Calu3 (cell line): Measurements from ENCODE around the gene UROD. TPM values are rescaled to one million over a fixed set of nuclear protein-coding genes. Genes with fewer than 3 reads are reported as not detected.

ENCODE experiments used
- BruUV-seq: library from RNA; stranded (reverse); fragments of 400-500 nt; replicated peaks from 2 replicates; lab custom pipeline; 2021; lab: Mats Ljungman, UMichigan
- CTCF ChIA-PET: fragments of 300-600 bp; sonication (Branson Sonifier 250); formaldehyde crosslinking; loops from one replicate; lab custom pipeline; 2022; ENCODE audit warnings: antibody characterized with exemption; lab: Charles Lee
- DNase-seq: peaks from one replicate; pipeline ENCODE4 v3.0.0; 2022
- H3K27ac Mint-ChIP-seq: one replicate; pipeline ENCODE4 v1.8.0; 2022; ENCODE audit warnings: mixed read lengths; ENCODE audit not compliant: unreplicated experiment
- H3K27me3 Mint-ChIP-seq: one replicate; pipeline ENCODE4 v1.8.0; 2022; ENCODE audit warnings: mixed read lengths; ENCODE audit not compliant: unreplicated experiment
- H3K36me3 Mint-ChIP-seq: one replicate; pipeline ENCODE4 v1.8.0; 2022; ENCODE audit warnings: mild to moderate bottlenecking, moderate library complexity, mixed read lengths; ENCODE audit not compliant: insufficient read depth, unreplicated experiment
- H3K4me1 Mint-ChIP-seq: one replicate; pipeline ENCODE4 v1.8.0; 2022; ENCODE audit warnings: mild to moderate bottlenecking, low read depth, mixed read lengths; ENCODE audit not compliant: unreplicated experiment
- H3K4me3 Mint-ChIP-seq: one replicate; pipeline ENCODE4 v1.8.0; 2022; ENCODE audit warnings: mild to moderate bottlenecking, low read depth, moderate library complexity, mixed read lengths; ENCODE audit not compliant: unreplicated experiment
- H3K9me3 Mint-ChIP-seq: one replicate; pipeline ENCODE4 v1.8.0; 2022; ENCODE audit warnings: low read depth, mixed read lengths; ENCODE audit not compliant: unreplicated experiment
- intact Hi-C: fragments of 100-400 bp; cut with micrococcal nuclease; formaldehyde crosslinking; loops from one replicate; pipeline ENCODE4 v1.10.0; 2022; ENCODE audit not compliant: unreplicated experiment
- total RNA-seq: library from RNA; stranded (reverse); gene quantifications from 2 replicates; pipeline ENCODE4 v1.2.3, GENCODE V29; 2022
- TF ChIP-seq, protein P1 (sequence below): fragments of 200-600 bp; IDR thresholded peaks from one replicate; pipeline ENCODE4 v1.8.0; 2022; ENCODE audit warnings: antibody characterized with exemption; ENCODE audit not compliant: unreplicated experiment

Gene UROD
- total RNA-seq, 1 experiment from 2014 or later, result 50.3 TPM

- CTCF ChIA-PET, result no interaction called here
- intact Hi-C loops, result no loop called here
- BruUV-seq, result no TSS peak
- Mint-ChIP-seq H3K4me3 (no peak overlapping the region), H3K9me3 (no peaks in the 10 kb centered on the region), H3K27me3 (no peaks in the 10 kb centered on the region), H3K27ac (no peak overlapping the region), H3K4me1 (no peaks in the 10 kb centered on the region), H3K36me3 (no peaks in the 10 kb centered on the region)
- no peak for DNase-seq
- TF ChIP-seq, protein P1, sequence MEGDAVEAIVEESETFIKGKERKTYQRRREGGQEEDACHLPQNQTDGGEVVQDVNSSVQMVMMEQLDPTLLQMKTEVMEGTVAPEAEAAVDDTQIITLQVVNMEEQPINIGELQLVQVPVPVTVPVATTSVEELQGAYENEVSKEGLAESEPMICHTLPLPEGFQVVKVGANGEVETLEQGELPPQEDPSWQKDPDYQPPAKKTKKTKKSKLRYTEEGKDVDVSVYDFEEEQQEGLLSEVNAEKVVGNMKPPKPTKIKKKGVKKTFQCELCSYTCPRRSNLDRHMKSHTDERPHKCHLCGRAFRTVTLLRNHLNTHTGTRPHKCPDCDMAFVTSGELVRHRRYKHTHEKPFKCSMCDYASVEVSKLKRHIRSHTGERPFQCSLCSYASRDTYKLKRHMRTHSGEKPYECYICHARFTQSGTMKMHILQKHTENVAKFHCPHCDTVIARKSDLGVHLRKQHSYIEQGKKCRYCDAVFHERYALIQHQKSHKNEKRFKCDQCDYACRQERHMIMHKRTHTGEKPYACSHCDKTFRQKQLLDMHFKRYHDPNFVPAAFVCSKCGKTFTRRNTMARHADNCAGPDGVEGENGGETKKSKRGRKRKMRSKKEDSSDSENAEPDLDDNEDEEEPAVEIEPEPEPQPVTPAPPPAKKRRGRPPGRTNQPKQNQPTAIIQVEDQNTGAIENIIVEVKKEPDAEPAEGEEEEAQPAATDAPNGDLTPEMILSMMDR, result no peak
Observed at GRCh38 chr1:45037456-45037855, 25.4 kb downstream of the UROD start.

GRCh38 chr1:45038240-45038639 lies 26.2 kb downstream of the UROD start:
- Mint-ChIP-seq H3K9me3 (no peaks in the 10 kb centered on the region), H3K4me1 (no peaks in the 10 kb centered on the region), H3K4me3 (no peak overlapping the region), H3K27me3 (no peaks in the 10 kb centered on the region), H3K36me3 (no peaks in the 10 kb centered on the region), H3K27ac (no peak overlapping the region)
- BruUV-seq, result no TSS peak
- intact Hi-C loops, result no loop called here
- CTCF ChIA-PET, result no interaction called here
- no peak for DNase-seq
- TF ChIP-seq, protein P1, result no peak

- no peak for DNase-seq
- BruUV-seq, result no TSS peak
- intact Hi-C loops, result no loop called here
- H3K4me1 Mint-ChIP-seq, result no peaks in the 10 kb centered on the region
- no peaks in the 10 kb centered on the region for H3K9me3 Mint-ChIP-seq
- CTCF ChIA-PET, result interaction anchor here (0.6 kb wide), 1 partner anchor 170 kb away, joined by 3 read pairs; no protein-coding TSS in a partner anchor
- TF ChIP-seq, protein P1, result no peak
- H3K27ac Mint-ChIP-seq, result no peak overlapping the region
- H3K36me3 Mint-ChIP-seq, result no peaks in the 10 kb centered on the region
- H3K4me3 Mint-ChIP-seq, result no peak overlapping the region
- no peaks in the 10 kb centered on the region for H3K27me3 Mint-ChIP-seq
Observed at GRCh38 chr1:45038661-45039364, 26.8 kb downstream of the UROD start.

DNA sequence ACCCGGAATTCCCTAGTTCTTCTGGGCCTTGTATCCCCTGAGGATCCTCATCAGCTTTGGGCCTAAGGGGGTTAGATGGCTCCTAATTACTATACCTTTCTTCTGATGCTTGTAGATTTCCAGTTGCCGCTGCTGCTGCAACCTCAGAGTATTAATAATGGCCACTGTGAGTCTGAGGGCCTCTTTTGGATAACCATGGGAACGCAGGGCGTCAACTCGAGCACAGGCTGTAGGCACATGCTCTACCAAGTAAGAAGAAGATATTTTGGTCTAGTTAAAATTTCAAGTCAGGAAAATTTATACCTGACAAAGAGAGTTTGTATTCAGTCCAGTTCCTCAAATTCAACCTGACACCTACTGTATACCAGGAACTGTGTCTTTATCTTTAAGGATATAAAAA lies 28.2 kb downstream of the UROD start:
- CTCF ChIA-PET, result no interaction called here
- no peak for DNase-seq
- H3K9me3 Mint-ChIP-seq, result no peaks in the 10 kb centered on the region
- no peaks in the 10 kb centered on the region for H3K4me1 Mint-ChIP-seq
- H3K27ac Mint-ChIP-seq, result no peak overlapping the region
- BruUV-seq, result no TSS peak
- H3K36me3 Mint-ChIP-seq, result no peaks in the 10 kb centered on the region
- TF ChIP-seq, protein P1, result no peak
- H3K27me3 Mint-ChIP-seq, result no peaks in the 10 kb centered on the region
- no peak overlapping the region for H3K4me3 Mint-ChIP-seq
- intact Hi-C loops, result no loop called here
